Activated CD8-positive, alpha-beta memory T cell treated with anti-CD3 and anti-CD28 coated beads, Interleukin-2, amount 50 U/mL, for 1 hour (primary cell): ENCODE measurements around the gene THAP11.
"Not testable (repeated sequence)": the region's sequence is repeated elsewhere in the genome, so short reads cannot be mapped to it uniquely, and the experiment has no call there.

Source experiments
- DNase-seq: peaks from one replicate; pipeline ENCODE4 v3.0.0-alpha.2; 2020; ENCODE audit errors: extremely low read depth

THAP11 gene

GRCh38 chr16:67862623-67863583, 20.8 kb downstream of the THAP11 start:
- DNase-seq = no peak

- not testable (repeated sequence) for DNase-seq
Measured at GRCh38 chr16:67864044-67864443, 21.9 kb downstream of the THAP11 start.

GRCh38 chr16:67864594-67864993, 22.5 kb downstream of the THAP11 start:
- no peak for DNase-seq

- DNase-seq = no peak
Measured at GRCh38 chr16:67865318-67865717, 23.2 kb downstream of the THAP11 start.

DNA sequence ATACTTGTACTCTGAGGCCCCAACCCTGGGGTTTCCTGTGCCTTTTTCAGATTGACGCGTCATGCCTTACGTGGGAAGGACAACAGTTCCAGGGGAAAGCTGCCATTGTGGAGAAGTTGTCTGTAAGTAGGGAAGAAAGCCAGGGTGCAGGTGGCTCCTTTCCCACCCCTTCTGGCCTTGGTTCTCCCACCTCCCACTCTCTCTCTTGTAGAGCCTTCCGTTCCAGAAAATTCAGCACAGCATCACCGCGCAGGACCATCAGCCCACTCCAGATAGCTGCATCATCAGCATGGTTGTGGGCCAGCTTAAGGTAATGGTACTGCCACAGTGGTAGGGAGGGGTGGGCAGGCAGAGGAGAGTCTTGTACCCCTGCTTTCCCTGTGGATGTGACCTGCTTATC, 26.2 kb downstream of the THAP11 start:
- DNase-seq = no peak

DNA sequence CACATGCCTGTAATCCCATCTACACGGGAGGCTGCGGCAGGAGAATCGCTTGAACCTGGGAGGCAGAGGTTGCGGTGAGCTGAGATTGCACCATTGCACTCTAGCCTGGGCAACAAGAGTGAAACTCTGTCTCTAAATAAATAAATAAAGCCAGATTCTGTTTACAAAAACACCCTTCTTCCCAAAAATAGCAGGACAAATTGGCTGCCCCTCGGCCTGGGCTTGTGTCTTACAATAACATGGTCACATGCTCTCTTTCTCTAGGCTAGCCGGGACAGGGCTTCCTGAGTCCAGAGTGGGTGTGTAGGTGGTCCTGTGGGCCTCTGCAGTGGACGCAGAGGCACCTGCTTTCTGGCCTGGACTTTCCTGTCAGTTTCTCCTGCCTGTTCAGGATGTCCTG, 27.5 kb downstream of the THAP11 start:
- no peak for DNase-seq

DNA sequence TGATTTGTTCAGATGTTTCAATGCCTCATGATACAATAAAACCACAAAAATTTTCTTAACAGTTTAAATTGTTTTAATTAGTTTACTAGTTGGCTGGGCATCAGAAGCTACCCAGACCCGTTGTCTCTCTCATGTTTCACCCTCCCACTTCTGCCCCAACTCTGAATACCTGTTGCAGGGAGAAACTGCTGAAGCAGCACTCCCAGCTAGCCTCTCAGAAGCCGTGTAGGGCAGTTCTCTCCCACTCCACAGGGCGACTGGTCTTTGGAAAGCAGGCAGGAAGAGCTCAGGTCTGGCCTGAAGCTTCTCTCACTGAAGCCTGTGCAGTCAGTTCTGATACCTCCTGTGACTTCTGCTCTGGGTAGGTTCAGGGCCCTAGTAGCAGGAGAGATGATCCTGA, 29.1 kb downstream of the THAP11 start:
- DNase-seq = no peak

DNA sequence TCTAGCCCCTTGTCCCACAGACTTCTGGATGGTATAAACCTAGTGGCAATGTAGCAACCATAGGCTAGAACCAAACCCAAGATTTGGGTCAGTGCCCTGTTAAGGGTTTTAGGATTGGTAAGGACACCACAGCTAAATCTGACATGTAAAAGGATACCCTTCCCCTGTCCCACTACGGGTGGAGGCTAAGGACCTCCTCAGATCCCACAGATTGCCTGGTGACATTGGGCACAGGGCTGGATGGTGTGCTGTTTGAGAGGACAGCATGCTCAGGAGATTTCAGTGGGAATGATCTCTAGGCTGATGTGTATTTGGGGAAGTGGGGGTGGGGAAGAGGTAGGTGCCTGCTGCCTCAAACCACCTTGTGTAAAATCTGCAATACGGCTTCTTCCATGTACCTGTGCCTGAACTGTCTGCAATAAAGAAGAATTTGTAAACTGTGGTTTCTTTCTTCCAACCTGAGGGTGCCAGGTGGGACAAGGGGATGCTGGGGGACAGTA, 30.1 kb downstream of the THAP11 start:
- no peak for DNase-seq

GRCh38 chr16:67872631-67873434, 30.7 kb downstream of the THAP11 start, which contains the start of gene EDC4:
Gene EDC4, plus strand, starts transcription at chr16:67873052. Its CDS starts 210 bp downstream, at chr16:67873262.
- peak; percentile 56 for DNase-seq

DNA sequence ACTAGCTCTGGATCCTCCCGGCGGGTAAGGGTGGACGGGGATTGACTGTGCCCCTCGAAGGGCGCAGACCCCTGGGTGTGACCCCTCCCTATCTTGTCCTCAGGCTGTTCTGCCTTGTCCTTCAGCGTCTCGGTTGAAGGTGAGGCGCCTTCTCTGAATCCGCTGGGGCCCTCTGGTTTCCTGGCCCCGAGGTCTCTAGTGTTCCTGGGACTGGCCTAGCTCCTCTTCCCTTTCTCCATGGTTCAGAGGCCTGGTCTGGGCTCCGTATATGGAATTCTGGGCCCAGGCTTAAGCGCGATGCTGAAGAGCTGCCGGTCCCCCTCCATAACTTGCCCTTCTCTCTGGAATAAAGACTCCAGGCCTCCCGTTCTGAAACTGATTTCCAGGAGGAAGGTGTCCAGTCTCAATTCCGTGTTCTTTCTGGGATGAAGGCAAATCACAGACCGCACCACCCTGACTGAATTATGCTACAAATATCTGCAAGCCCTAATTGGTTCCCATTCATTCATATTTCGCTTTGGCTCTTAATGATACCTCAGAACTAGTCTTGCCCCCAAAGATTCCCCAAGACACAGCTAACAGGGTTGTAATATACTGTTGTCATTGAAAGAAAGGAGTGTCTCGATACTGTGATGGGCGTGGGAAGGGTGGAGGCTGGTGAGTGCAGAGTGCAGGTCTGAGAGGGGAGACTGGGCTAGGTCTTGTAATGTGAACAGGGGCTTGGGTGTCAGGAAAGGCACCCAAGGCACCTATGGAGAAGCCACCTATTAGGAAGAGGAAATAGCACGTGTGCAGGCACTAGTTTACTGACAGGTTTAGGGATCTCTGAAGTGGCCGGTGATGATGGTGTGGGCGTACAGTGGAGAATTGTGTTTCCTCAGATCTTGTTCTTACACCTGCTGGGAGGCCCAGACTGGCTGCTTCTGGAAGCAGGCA, 31.6 kb downstream of the THAP11 start:
- no peak for DNase-seq

- DNase-seq = no peak
Measured at GRCh38 chr16:67874372-67874771, 32.3 kb downstream of the THAP11 start.

- no peak for DNase-seq
Measured at GRCh38 chr16:67877064-67877463, 34.9 kb downstream of the THAP11 start.

DNA sequence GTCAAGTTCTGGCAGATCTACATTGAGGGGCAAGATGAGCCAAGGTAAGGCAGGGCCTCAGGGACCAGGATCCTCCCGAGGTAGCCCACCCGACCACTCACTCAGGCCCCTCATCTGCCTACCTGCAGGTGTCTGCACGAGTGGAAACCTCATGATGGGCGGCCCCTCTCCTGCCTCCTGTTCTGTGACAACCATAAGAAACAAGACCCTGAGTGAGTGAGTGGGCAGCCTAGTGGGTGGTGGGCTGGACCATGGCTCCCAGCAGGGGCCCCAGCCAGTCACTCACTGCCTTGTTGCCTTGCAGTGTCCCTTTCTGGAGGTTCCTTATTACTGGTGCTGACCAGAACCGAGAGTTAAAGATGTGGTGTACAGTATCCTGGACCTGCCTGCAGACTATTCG, 36.1 kb downstream of the THAP11 start:
- no peak for DNase-seq

DNA sequence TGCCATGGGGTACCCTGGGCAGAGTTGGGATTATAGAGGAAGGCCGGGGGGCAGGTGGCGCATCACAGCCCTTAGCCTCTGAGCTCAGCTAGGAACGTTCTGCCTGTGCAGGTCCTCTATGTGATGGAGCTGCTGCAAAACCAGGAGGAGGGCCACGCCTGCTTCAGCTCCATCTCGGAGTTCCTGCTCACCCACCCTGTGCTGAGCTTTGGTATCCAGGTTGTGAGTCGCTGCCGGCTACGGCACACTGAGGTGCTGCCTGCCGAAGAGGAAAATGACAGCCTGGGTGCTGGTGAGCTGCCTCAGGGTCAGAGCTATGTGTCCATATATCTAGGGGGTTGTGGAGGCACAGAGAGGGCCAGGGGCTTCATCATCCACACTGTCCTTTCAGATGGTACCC, 36.7 kb downstream of the THAP11 start:
- DNase-seq = no peak

GRCh38 chr16:67879462-67879861, 37.3 kb downstream of the THAP11 start:
- no peak for DNase-seq

GRCh38 chr16:67879936-67880335, 37.8 kb downstream of the THAP11 start:
- DNase-seq = no peak

- no peak for DNase-seq
Measured at GRCh38 chr16:67880584-67880983, 38.5 kb downstream of the THAP11 start.

GRCh38 chr16:67881621-67882161, 39.6 kb downstream of the THAP11 start:
- no peak for DNase-seq

DNA sequence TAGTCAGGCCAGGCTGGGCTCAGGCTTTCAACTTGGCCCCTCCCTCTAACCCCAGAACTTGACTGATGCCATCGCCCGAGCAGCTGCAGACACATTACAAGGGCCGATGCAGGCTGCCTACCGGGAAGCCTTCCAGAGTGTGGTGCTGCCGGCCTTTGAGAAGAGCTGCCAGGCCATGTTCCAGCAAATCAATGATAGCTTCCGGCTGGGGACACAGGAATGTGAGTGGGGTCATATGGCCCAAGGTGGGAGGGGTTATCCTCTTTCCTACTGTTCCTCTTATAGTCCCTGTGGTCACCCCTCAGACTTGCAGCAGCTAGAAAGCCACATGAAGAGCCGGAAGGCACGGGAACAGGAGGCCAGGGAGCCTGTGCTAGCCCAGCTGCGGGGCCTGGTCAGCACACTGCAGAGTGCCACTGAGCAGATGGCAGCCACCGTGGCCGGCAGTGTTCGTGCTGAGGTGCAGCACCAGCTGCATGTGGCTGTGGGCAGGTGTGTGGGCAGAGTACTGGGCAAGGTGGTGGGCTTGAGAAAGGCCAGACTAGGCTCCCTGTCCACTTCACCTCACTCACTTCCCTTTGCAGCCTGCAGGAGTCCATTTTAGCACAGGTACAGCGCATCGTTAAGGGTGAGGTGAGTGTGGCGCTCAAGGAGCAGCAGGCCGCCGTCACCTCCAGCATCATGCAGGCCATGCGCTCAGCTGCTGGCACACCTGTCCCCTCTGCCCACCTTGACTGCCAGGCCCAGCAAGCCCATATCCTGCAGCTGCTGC, 40.4 kb downstream of the THAP11 start:
- no peak for DNase-seq

DNA sequence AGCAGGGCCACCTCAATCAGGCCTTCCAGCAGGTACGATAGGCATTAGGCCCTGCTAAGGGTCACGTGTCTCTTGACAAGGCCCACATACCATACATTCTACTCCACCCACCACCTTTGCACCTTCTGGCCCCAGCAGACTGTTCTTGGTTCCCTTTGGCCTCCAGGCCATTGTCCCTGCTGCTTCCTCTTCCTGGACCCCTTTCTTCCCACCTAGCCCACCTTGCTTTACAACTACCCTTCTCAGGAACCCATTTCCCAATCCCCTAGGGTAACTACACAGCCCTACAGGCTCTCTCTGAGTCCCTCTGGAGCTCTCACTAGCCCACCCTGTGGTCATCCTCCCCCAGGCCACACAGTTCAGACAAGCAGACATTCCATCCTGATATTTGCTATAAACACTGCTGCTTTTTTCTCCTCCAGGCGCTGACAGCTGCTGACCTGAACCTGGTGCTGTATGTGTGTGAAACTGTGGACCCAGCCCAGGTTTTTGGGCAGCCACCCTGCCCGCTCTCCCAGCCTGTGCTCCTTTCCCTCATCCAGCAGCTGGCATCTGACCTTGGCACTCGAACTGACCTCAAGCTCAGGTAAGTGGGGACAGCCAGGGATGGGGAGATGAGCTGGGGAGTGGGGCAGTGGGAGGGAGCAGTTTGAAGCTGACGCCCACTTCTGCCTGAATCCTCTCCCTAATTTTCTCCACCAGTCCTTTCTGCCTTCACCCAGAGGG, 41.2 kb downstream of the THAP11 start:
- DNase-seq = no peak
